Bronchial epithelial cell (primary cell): ENCODE results near the gene NEO1. TPM values are rescaled to one million over a fixed set of nuclear protein-coding genes. Genes with fewer than 3 reads are reported as not detected.
A peak's percentile ranks its signal among the peaks of the same experiment; 100 is the strongest.

Source experiments
- DNase-seq: peaks from one replicate; pipeline ENCODE4 v3.0.0-alpha.2; 2010; ENCODE audit warnings: low read depth
- FAIRE-seq: peaks from 2 replicates; lab custom pipeline; 2011; peaks lifted over from hg19 to GRCh38; lab: Jason Lieb, UNC
- H3K27me3 ChIP-seq: 2 replicates; pipeline ENCODE4 v1.5.1; 2011; ENCODE audit warnings: low read length; ENCODE audit not compliant: control insufficient read depth, insufficient read depth
- H3K36me3 ChIP-seq: 2 replicates; pipeline ENCODE4 v1.5.1; 2011; ENCODE audit warnings: low read length; ENCODE audit not compliant: control insufficient read depth, insufficient read depth
- H3K4me3 ChIP-seq: 2 replicates; pipeline ENCODE4 v1.5.1; 2011; ENCODE audit warnings: mild to moderate bottlenecking, low read depth, low read length, control low read depth
- CTCF ChIP-seq: IDR thresholded peaks from 2 replicates; pipeline ENCODE4 v1.5.1; 2011; ENCODE audit warnings: mild to moderate bottlenecking, moderate library complexity, low read length, control low read depth, inconsistent platforms; ENCODE audit not compliant: insufficient read depth, severe bottlenecking
- total RNA-seq: library from RNA; depleted of rRNA; stranded (reverse); fragments of >200 nt; gene quantifications from 2 replicates; pipeline ENCODE4 v1.2.1, GENCODE V29; 2014

NEO1 gene
- total RNA-seq, 1 donor from 2014 or later = 10.5 TPM

GRCh38 chr15:73317651-73318462, 265.6 kb downstream of the NEO1 start:
- TF ChIP-seq CTCF = no peak
- H3K36me3 ChIP-seq = no peaks in the 10 kb centered on the region
- no peak overlapping the region for H3K4me3 ChIP-seq
- peaks cover 5% of the 10 kb centered on the region for H3K27me3 ChIP-seq
- FAIRE-seq = peak; percentile 28
- no peak for DNase-seq

GRCh38 chr15:73318463-73319351, 266.4 kb downstream of the NEO1 start:
- FAIRE-seq (no peak), DNase-seq (no peak)
- TF ChIP-seq CTCF = no peak
- no peak overlapping the region for H3K4me3 ChIP-seq
- no peaks in the 10 kb centered on the region for H3K36me3 ChIP-seq
- peaks cover 5% of the 10 kb centered on the region for H3K27me3 ChIP-seq

DNA sequence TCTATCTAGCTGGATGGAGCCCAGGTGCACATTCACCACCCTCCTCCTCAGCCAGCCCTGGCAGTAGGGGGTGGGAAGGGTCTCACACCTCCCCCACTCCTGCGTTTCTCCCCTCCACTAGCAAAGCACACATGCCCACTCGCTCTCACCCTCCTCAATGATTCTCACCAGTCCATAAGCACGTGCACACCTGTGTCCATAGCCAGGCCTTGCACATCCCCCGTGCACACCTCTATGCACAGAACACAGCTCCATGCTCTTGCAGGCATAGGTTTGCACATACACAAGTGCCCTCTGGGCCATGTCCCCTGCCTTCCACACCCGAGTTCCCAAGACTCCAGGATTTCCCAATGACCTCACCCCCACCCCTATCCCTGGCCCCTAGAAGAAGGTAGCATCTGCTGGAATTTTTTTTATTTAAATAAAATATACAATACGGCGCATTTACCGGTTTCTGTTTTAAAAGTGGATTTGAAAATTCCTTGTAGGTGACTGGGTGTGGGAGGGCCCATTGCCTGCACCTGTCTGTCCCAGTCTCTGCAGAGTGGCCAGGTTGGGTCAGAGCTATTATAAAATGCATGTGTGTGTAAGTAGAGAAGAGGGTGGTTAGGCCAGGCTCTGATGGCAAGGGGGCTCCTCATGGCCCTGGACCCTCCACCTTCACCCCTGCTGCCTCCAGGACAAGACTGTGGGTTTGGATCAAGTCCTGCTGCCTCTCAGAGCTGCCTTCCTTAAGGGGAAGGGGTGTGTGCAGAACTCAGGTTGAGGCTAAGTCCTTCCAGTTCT, 267.4 kb downstream of the NEO1 start:
- peak; percentile 92 for FAIRE-seq
- TF ChIP-seq CTCF = no peak
- Histone ChIP-seq H3K4me3 (no peak overlapping the region), H3K36me3 (no peaks in the 10 kb centered on the region), H3K27me3 (peaks cover 5% of the 10 kb centered on the region)
- DNase-seq = no peak

DNA sequence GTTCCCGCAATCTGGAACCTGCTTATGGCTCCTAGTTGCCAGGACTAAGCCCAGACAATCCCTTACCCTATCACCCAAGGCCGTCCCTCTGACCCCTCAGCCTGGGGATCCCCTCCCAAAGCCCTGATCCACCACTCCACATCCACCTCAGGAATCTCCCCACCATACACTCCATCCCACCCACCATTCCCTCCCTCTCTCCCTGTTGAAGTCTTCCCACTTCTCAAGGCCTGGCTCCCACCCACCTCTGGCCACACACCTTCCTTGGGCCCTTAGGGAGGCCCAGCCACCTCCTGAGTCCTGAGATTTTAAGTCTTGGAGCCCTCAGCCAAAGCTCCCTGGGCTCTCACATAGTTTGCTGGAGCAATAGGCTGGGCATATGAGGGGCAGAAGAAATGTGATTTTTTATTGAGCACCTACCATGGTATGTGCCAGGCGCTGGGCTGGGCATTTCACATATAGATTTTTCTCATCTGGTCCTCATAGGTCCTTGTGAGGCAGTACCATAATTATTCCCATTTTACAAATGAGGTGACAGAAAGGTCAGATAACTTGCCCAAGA, 268.4 kb downstream of the NEO1 start:
- FAIRE-seq (no peak), DNase-seq (no peak)
- no peaks in the 10 kb centered on the region for H3K36me3 ChIP-seq
- TF ChIP-seq CTCF = no peak
- no peak overlapping the region for H3K4me3 ChIP-seq
- peaks cover 5% of the 10 kb centered on the region for H3K27me3 ChIP-seq
